Measurements from ENCODE around the gene COL26A1.

DNA sequence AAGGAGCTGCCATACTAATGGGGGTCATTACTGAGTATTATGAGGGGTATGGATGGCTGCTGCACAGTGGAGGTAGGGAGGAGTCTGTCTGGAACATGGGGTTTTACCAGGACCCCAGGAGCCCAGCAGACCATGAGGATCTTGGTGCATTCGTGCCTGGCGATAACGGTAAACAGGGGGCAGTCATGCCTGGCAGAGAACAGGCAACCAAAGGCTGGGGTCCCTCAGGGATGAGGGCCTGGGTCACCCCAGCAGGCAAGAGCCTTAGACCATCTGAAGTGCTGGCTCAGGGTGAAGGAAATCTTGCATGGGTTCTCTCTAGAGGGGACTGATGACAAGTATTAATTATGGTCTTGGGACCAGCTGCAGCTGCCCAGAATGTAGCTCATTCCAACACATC lies 220.3 kb downstream of the COL26A1 start:
- TF ChIP-seq EP300 (IDR thresholded peaks at IDR 0.05; ENCODE audit: low read depth) (no peak), POLR2A (IDR thresholded peaks at IDR 0.05) (no peak), POLR2AphosphoS5 (IDR thresholded peaks at IDR 0.05) (no peak)
- TF ChIP-seq, protein P1, sequence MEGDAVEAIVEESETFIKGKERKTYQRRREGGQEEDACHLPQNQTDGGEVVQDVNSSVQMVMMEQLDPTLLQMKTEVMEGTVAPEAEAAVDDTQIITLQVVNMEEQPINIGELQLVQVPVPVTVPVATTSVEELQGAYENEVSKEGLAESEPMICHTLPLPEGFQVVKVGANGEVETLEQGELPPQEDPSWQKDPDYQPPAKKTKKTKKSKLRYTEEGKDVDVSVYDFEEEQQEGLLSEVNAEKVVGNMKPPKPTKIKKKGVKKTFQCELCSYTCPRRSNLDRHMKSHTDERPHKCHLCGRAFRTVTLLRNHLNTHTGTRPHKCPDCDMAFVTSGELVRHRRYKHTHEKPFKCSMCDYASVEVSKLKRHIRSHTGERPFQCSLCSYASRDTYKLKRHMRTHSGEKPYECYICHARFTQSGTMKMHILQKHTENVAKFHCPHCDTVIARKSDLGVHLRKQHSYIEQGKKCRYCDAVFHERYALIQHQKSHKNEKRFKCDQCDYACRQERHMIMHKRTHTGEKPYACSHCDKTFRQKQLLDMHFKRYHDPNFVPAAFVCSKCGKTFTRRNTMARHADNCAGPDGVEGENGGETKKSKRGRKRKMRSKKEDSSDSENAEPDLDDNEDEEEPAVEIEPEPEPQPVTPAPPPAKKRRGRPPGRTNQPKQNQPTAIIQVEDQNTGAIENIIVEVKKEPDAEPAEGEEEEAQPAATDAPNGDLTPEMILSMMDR (IDR thresholded peaks at IDR 0.05): no peak

All from transverse colon (tissue), 4 donors.